ENCODE results near the gene ESRRA. TPM values are rescaled to one million over a fixed set of nuclear protein-coding genes. Genes with fewer than 3 reads are reported as not detected.
A peak's percentile ranks its signal among the peaks of the same experiment; 100 is the strongest.

Gene ESRRA
- total RNA-seq, 1 experiment from 2014 or later = 111 TPM

DNA sequence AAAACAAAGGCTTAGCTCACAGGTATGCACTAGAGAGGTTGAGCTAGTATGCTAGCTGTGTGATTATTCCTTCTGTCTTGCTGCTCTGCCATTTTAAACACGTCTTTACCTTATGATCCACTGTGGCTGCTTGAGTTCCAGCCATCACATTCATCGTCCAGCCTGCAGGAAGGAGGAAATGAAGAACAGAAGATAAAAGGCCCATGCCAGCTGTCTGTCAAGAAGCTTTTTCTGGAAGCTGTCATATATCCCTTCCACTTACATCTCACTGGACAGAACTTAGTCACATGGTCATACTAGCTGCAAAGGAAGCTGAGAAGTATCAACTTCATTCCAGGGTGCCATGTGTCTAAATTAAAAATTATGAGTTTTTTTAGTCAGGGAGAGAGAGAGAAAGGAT, 22.1 kb downstream of the ESRRA start:
- Histone ChIP-seq H3K9ac (ENCODE audit: low read length) (no peak overlapping the region), H3K79me2 (ENCODE audit: low read length) (no peaks in the 10 kb centered on the region), H3K4me1 (ENCODE audit: insufficient read depth, low read length) (peaks cover 25% of the 10 kb centered on the region), H3F3A (ENCODE audit: low read length, unreplicated experiment) (peaks cover 2% of the 10 kb centered on the region), H3K9me2 (replicated peaks; ENCODE audit: low read length) (no peaks in the 10 kb centered on the region), H3K27me3 (ENCODE audit: low read length) (no peaks in the 10 kb centered on the region), H3K4me2 (ENCODE audit: low read length) (no peak overlapping the region), H3K27ac (ENCODE audit: low read length) (no peak overlapping the region), H3K36me3 (ENCODE audit: low read depth, low read length) (0 out of 2 replicates have a peak, but pooled peaks cover 3% of the 10 kb centered on the region), H4K20me1 (ENCODE audit: low read length) (no peaks in the 10 kb centered on the region), H2AFZ (ENCODE audit: low read length) (no peak overlapping the region), H3K9me3 (ENCODE audit: low read length) (no peaks in the 10 kb centered on the region), H3K4me3 (ENCODE audit: low read length) (no peak overlapping the region)
- DNase-seq (no peak), ATAC-seq (no peak)
- no TSS peak for BruUV-seq (replicated peaks)
- ChIA-PET CTCF (interaction anchor here (0.7 kb wide), 1 partner anchor 10 kb away, joined by 3 read pairs; no protein-coding TSS in a partner anchor), POLR2A (ENCODE audit: unreplicated experiment) (interaction anchor here (0.6 to 0.9 kb wide), 2 partner anchors 10 to 542 kb away, joined by 3 read pairs; partner anchors contain the start of gene TRMT112)
- TF ChIP-seq EZH2 (IDR thresholded peaks at IDR 0.05; ENCODE audit: low read length, unreplicated experiment) (no peak), EZH2phosphoT487 (IDR thresholded peaks at IDR 0.05; ENCODE audit: borderline replicate concordance, low read length) (no peak)
- TF ChIP-seq, protein P1, sequence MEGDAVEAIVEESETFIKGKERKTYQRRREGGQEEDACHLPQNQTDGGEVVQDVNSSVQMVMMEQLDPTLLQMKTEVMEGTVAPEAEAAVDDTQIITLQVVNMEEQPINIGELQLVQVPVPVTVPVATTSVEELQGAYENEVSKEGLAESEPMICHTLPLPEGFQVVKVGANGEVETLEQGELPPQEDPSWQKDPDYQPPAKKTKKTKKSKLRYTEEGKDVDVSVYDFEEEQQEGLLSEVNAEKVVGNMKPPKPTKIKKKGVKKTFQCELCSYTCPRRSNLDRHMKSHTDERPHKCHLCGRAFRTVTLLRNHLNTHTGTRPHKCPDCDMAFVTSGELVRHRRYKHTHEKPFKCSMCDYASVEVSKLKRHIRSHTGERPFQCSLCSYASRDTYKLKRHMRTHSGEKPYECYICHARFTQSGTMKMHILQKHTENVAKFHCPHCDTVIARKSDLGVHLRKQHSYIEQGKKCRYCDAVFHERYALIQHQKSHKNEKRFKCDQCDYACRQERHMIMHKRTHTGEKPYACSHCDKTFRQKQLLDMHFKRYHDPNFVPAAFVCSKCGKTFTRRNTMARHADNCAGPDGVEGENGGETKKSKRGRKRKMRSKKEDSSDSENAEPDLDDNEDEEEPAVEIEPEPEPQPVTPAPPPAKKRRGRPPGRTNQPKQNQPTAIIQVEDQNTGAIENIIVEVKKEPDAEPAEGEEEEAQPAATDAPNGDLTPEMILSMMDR (conservative IDR thresholded peaks at IDR 0.05; ENCODE audit: low read depth, low read length) = no peak
- intact Hi-C loops (cut with micrococcal nuclease) = no loop called here

DNA sequence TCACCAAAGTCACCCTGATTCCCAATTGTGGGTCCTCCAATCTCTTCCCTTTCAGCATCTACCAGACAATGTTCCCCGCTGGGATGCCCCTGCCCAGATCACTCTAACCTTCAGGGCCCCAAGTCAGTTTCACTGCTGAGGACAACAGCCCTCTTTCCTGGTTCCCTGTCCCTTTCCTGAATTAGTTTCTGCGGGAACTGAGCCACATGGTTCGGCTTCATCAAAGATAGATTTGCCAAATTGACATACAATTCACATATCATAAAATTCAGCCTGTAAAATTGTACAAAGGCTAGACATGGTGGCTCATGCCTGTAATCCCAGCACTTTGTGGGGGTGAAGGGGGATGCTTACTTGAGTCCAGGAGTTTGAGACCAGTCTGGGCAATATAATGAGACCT, 22.7 kb downstream of the ESRRA start:
- POLR2A ChIA-PET (ENCODE audit: unreplicated experiment) = interaction anchor here (0.9 kb wide), 1 partner anchor 10 kb away, joined by 3 read pairs; the partner anchor contains the start of gene TRMT112
- ATAC-seq = no peak
- DNase-seq = no peak

DNA sequence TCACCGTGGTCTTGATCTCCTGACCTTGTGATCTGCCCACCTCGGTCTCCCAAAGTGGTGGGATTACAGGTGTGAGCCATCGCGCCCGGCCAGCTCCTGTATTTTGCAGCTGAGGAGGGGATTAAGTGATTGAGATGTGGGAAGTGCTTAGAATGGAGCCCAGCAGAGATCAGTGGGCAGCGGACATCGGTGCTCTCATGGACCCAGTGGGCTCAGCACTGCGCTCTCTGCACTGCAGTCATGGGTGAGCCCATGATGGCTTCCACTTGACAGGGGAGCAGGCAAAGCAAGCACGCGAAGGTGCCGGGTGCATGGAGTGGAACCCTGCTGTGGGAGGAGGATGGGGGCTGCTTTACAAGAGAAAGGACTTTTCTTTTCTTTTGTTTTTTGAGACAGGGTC, 25.6 kb downstream of the ESRRA start:
- no peaks in the 10 kb centered on the region for H3K9me3 ChIP-seq (ENCODE audit: low read length)
- H3K27ac ChIP-seq (ENCODE audit: low read length) = no peak overlapping the region
- CTCF ChIA-PET = interaction anchor here (0.6 to 2.8 kb wide), 5 partner anchors 12 to 79 kb away, joined by 6 to 78 read pairs (median 13); partner anchors contain the start of genes ESRRA, PRDX5 and TRMT112
- H3K36me3 ChIP-seq (ENCODE audit: low read depth, low read length) = no peaks in the 10 kb centered on the region
- TF ChIP-seq EZH2 (IDR thresholded peaks at IDR 0.05; ENCODE audit: low read length, unreplicated experiment) (no peak), EZH2phosphoT487 (IDR thresholded peaks at IDR 0.05; ENCODE audit: borderline replicate concordance, low read length) (no peak)
- TF ChIP-seq, protein P1 (conservative IDR thresholded peaks at IDR 0.05; ENCODE audit: low read depth, low read length) = no peak
- intact Hi-C loops (cut with micrococcal nuclease) = no loop called here
- H3K4me3 ChIP-seq (ENCODE audit: low read length) = no peak overlapping the region
- H2AFZ ChIP-seq (ENCODE audit: low read length) = no peak overlapping the region
- DNase-seq (no peak), ATAC-seq (no peak)
- POLR2A ChIA-PET (ENCODE audit: unreplicated experiment) = interaction anchor here (2.4 kb wide), 1 partner anchor 13 kb away, joined by 18 read pairs; the partner anchor contains the start of genes PRDX5 and TRMT112
- H4K20me1 ChIP-seq (ENCODE audit: low read length) = no peaks in the 10 kb centered on the region
- no peak overlapping the region for H3K9ac ChIP-seq (ENCODE audit: low read length)
- peaks cover 37% of the 10 kb centered on the region for H3K4me1 ChIP-seq (ENCODE audit: insufficient read depth, low read length)
- no peaks in the 10 kb centered on the region for H3K27me3 ChIP-seq (ENCODE audit: low read length)
- no peaks in the 10 kb centered on the region for H3K9me2 ChIP-seq (replicated peaks; ENCODE audit: low read length)
- no peaks in the 10 kb centered on the region for H3K79me2 ChIP-seq (ENCODE audit: low read length)
- BruUV-seq (replicated peaks) = no TSS peak
- H3F3A ChIP-seq (ENCODE audit: low read length, unreplicated experiment) = peaks cover 5% of the 10 kb centered on the region
- peak overlapping the region; percentile 71; the same call in 1 of the 2 replicates for H3K4me2 ChIP-seq (ENCODE audit: low read length)

More for the DNA sequence above, 22.7 kb downstream of the ESRRA start:
- Histone ChIP-seq H3K27me3 (ENCODE audit: low read length) (no peaks in the 10 kb centered on the region), H3K9me2 (replicated peaks; ENCODE audit: low read length) (no peaks in the 10 kb centered on the region), H3K4me2 (ENCODE audit: low read length) (no peak overlapping the region), H2AFZ (ENCODE audit: low read length) (no peak overlapping the region), H3K4me3 (ENCODE audit: low read length) (no peak overlapping the region), H3K9ac (ENCODE audit: low read length) (no peak overlapping the region), H3K4me1 (ENCODE audit: insufficient read depth, low read length) (peaks cover 28% of the 10 kb centered on the region), H3K36me3 (ENCODE audit: low read depth, low read length) (no peaks in the 10 kb centered on the region), H3K79me2 (ENCODE audit: low read length) (no peaks in the 10 kb centered on the region), H3F3A (ENCODE audit: low read length, unreplicated experiment) (peaks cover 5% of the 10 kb centered on the region), H3K27ac (ENCODE audit: low read length) (no peak overlapping the region), H3K9me3 (ENCODE audit: low read length) (no peaks in the 10 kb centered on the region), H4K20me1 (ENCODE audit: low read length) (no peaks in the 10 kb centered on the region)
- TF ChIP-seq, protein P1 (conservative IDR thresholded peaks at IDR 0.05; ENCODE audit: low read depth, low read length) = no peak
- TF ChIP-seq EZH2 (IDR thresholded peaks at IDR 0.05; ENCODE audit: low read length, unreplicated experiment) = no peak
- TF ChIP-seq EZH2phosphoT487 (IDR thresholded peaks at IDR 0.05; ENCODE audit: borderline replicate concordance, low read length) = no peak
- intact Hi-C loops (cut with micrococcal nuclease) = no loop called here
- BruUV-seq (replicated peaks) = no TSS peak
- CTCF ChIA-PET = no interaction called here
